T-helper 22 cell (primary cell): ENCODE data around the gene SLC35F3.

Experiments used
- DNase-seq: peaks from one replicate; pipeline ENCODE4 v3.0.0-alpha.2; 2020; ENCODE audit warnings: low read depth

SLC35F3 gene

GRCh38 chr1:234321231-234321630, 416.8 kb downstream of the SLC35F3 start:
- no peak for DNase-seq

- no peak for DNase-seq
These were observed 417.6 kb downstream of the SLC35F3 start for GRCh38 chr1:234322097-234322496.

- peak; percentile 24 for DNase-seq
These were observed 418.5 kb downstream of the SLC35F3 start for GRCh38 chr1:234322979-234323378.

- DNase-seq: no peak
These were observed 420.3 kb downstream of the SLC35F3 start for GRCh38 chr1:234324821-234325220.

GRCh38 chr1:234325878-234326496, 421.5 kb downstream of the SLC35F3 start:
- no peak for DNase-seq

- DNase-seq: peak; percentile 18
These were observed 422.3 kb downstream of the SLC35F3 start for GRCh38 chr1:234326497-234327366.

GRCh38 chr1:234327577-234328164, 423.2 kb downstream of the SLC35F3 start:
- no peak for DNase-seq

- no peak for DNase-seq
These were observed 426.4 kb downstream of the SLC35F3 start for GRCh38 chr1:234330843-234331215.

- DNase-seq: no peak
These were observed 427.0 kb downstream of the SLC35F3 start for GRCh38 chr1:234331507-234331906.

GRCh38 chr1:234336359-234336758, 431.9 kb downstream of the SLC35F3 start:
- DNase-seq: no peak

GRCh38 chr1:234337233-234337632, 432.8 kb downstream of the SLC35F3 start:
- DNase-seq: no peak

GRCh38 chr1:234340528-234340927, 436.1 kb downstream of the SLC35F3 start:
- DNase-seq: no peak

- DNase-seq: no peak
These were observed 438.3 kb downstream of the SLC35F3 start for GRCh38 chr1:234342774-234343173.

- DNase-seq: no peak
These were observed 440.8 kb downstream of the SLC35F3 start for GRCh38 chr1:234345237-234345636.

- DNase-seq: no peak
These were observed 444.5 kb downstream of the SLC35F3 start for GRCh38 chr1:234348964-234349363.

- no peak for DNase-seq
These were observed 451.5 kb downstream of the SLC35F3 start for GRCh38 chr1:234355782-234356510.

- DNase-seq: peak; percentile 2
These were observed 452.3 kb downstream of the SLC35F3 start for GRCh38 chr1:234356615-234357269.

- no peak for DNase-seq
These were observed 453.4 kb downstream of the SLC35F3 start for GRCh38 chr1:234357831-234358230.

- DNase-seq: no peak
These were observed 456.7 kb downstream of the SLC35F3 start for GRCh38 chr1:234361102-234361603.

GRCh38 chr1:234362558-234362957, 458.1 kb downstream of the SLC35F3 start:
- DNase-seq: no peak

- DNase-seq: no peak
These were observed 464.0 kb downstream of the SLC35F3 start for GRCh38 chr1:234368320-234369032.
